Islet of Langerhans (tissue), 1 donor: ENCODE results near the gene PSPN.

Source experiments
- FAIRE-seq: peaks from one replicate; lab custom pipeline; 2011; peaks lifted over from hg19 to GRCh38; lab: Jason Lieb, UNC

PSPN gene

DNA sequence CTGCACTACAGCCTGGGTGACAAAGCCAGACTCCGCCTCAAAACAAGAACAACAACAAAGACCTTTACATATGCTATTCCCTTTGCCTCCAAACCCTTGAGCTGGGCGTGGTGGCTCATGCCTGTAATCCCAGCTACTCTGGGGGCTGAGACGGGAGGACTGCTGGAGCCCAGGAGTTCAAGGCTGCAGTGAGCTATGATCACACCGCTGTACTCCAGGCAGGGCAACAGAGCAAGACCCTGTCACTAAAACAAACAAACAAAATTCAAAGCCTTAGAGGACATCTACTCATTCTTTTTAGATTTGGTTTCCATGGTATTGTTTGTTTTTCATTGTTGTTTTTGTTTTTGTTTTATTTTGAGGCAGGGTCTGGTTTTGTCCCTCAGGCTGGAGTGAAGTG, 50.1 kb downstream of the PSPN start:
- no peak for FAIRE-seq
